B cell (primary cell): ENCODE measurements around the gene HCN2. TPM values are rescaled to one million over a fixed set of nuclear protein-coding genes. Genes with fewer than 3 reads are reported as not detected.
A peak's percentile ranks its signal among the peaks of the same experiment; 100 is the strongest.

Experiments
- ATAC-seq: fragments of 200-7000 bp; cut with Tn5 transposase; one replicate; pipeline ENCODE4 v1.10.0; 2021; ENCODE audit warnings: low read depth, mild to moderate bottlenecking, moderate number of reproducible peaks, moderate library complexity
- CTCF ChIA-PET: fragments of 350-600 bp; sonication (Branson Sonifier 250); formaldehyde crosslinking; loops from one replicate; lab custom pipeline; 2021; ENCODE audit warnings: antibody characterized with exemption, inconsistent platforms; lab: Charles Lee
- POLR2A ChIA-PET: fragments of 350-600 bp; sonication (Branson Sonifier 250); formaldehyde crosslinking; loops from one replicate; lab custom pipeline; 2021; ENCODE audit warnings: antibody characterized with exemption; lab: Charles Lee
- DNase-seq: peaks from one replicate; pipeline ENCODE4 v3.0.0; 2013
- H2AFZ ChIP-seq: 2 replicates; pipeline ENCODE4 v1.6.1; 2012; ENCODE audit warnings: mild to moderate bottlenecking, low read depth, low read length; ENCODE audit not compliant: insufficient read depth, poor library complexity, severe bottlenecking
- H3K27ac ChIP-seq, 2 donors: 1 replicate in 1 of 2; 2 replicates in 1 of 2; pipeline ENCODE4 v1.5.1; 2012 to 2013; ENCODE audit warnings: low read length in 2 of 2, mild to moderate bottlenecking in 2 of 2, moderate library complexity in 1 of 2
- H3K27me3 ChIP-seq, 4 experiments: fragments of 200-600 bp in 1 of 4; sonication (generic) in 1 of 4; replicated peaks in 1 of 4; 1 replicate in 2 of 4; 2 replicates in 2 of 4; pipeline versions ENCODE4 v1.6.1 to v1.7.0; 2013 to 2016; ENCODE audit warnings: low read length in 3 of 4, mild to moderate bottlenecking in 2 of 4, mixed read lengths in 1 of 4, moderate library complexity in 1 of 4; ENCODE audit not compliant: insufficient read depth in 4 of 4, control insufficient read depth in 3 of 4; ENCODE audit errors: control extremely low read depth in 1 of 4
- H3K36me3 ChIP-seq, 2 experiments: replicated peaks in 1 of 2; 1 replicate in 1 of 2; 2 replicates in 1 of 2; pipeline versions ENCODE4 v1.6.1 to v1.7.1; 2013; ENCODE audit warnings: low read length in 1 of 2; ENCODE audit not compliant: insufficient read depth in 2 of 2, control insufficient read depth in 1 of 2; ENCODE audit errors: control extremely low read depth in 1 of 2, extremely low read depth in 1 of 2
- H3K4me1 ChIP-seq, 2 donors: fragments of 200-600 bp in 1 of 2; sonication (generic) in 1 of 2; 1 replicate in 1 of 2; 2 replicates in 1 of 2; pipeline versions ENCODE4 v1.5.1 to v1.6.1; 2013 to 2017; ENCODE audit warnings: low read length in 2 of 2; ENCODE audit not compliant: control insufficient read depth in 2 of 2, insufficient read depth in 2 of 2
- H3K4me2 ChIP-seq: replicated peaks from 2 replicates; pipeline ENCODE3; 2012; ENCODE audit warnings: mild to moderate bottlenecking, low read depth, low read length; ENCODE audit not compliant: poor library complexity, severe bottlenecking
- H3K4me3 ChIP-seq, 5 experiments: fragments of 200-600 bp in 1 of 5; sonication (generic) in 1 of 5; 1 replicate in 3 of 5; 2 replicates in 2 of 5; pipeline versions ENCODE4 v1.5.1 to v1.7.0; 2011 to 2016; ENCODE audit warnings: low read length in 4 of 5, mild to moderate bottlenecking in 4 of 5, low read depth in 2 of 5, control low read depth in 1 of 5, moderate library complexity in 1 of 5; ENCODE audit not compliant: insufficient read depth in 1 of 5; ENCODE audit errors: control extremely low read depth in 1 of 5, extremely low read depth in 1 of 5
- H3K79me2 ChIP-seq: fragments of 200-600 bp; sonication (generic); one replicate; pipeline ENCODE4 v1.6.0; 2016; ENCODE audit warnings: low read length; ENCODE audit not compliant: control insufficient read depth, insufficient read depth
- H3K9ac ChIP-seq: fragments of 200-600 bp; sonication (generic); 2 replicates; pipeline ENCODE4 v1.6.1; 2017; ENCODE audit warnings: mild to moderate bottlenecking, low read length, moderate library complexity
- H3K9me3 ChIP-seq, 3 donors: one replicate each; pipeline versions ENCODE4 v1.6.1 to v1.7.1; 2013; ENCODE audit warnings: low read length in 2 of 3; ENCODE audit not compliant: control insufficient read depth in 2 of 3, insufficient read depth in 1 of 3; ENCODE audit errors: control extremely low read depth in 1 of 3
- H4K20me1 ChIP-seq: 2 replicates; pipeline ENCODE4 v1.6.0; 2012; ENCODE audit warnings: mild to moderate bottlenecking, low read length; ENCODE audit not compliant: insufficient read depth, control insufficient read depth, poor library complexity, severe bottlenecking
- H3K27ac Mint-ChIP-seq: one replicate; pipeline ENCODE4 v1.8.0; 2021; ENCODE audit warnings: mixed read lengths
- H3K27me3 Mint-ChIP-seq: one replicate; pipeline ENCODE4 v1.8.0; 2021; ENCODE audit warnings: mixed read lengths
- H3K4me1 Mint-ChIP-seq: one replicate; pipeline ENCODE4 v1.8.0; 2021; ENCODE audit warnings: mixed read lengths
- H3K4me3 Mint-ChIP-seq: one replicate; pipeline ENCODE4 v1.8.0; 2021; ENCODE audit warnings: mixed read lengths
- H3K9me3 Mint-ChIP-seq: one replicate; pipeline ENCODE4 v1.8.0; 2022; ENCODE audit warnings: mixed read lengths; ENCODE audit not compliant: insufficient read depth
- CTCF ChIP-seq: fragments of 200-600 bp; IDR thresholded peaks from one replicate; pipeline ENCODE4 v1.8.0; 2022; ENCODE audit warnings: antibody characterized with exemption, mild to moderate bottlenecking
- EZH2 ChIP-seq: IDR thresholded peaks from 2 replicates; pipeline ENCODE4 v1.6.1; 2012; ENCODE audit warnings: borderline replicate concordance, low read depth, mild to moderate bottlenecking, moderate library complexity, low read length; ENCODE audit not compliant: insufficient read depth, poor library complexity, severe bottlenecking
- WGBS: methylation state at CpG from one replicate; pipeline ENCODE4 v1.1.5; 2013; ENCODE audit warnings: missing lambda C conversion rate; ENCODE audit not compliant: insufficient coverage; 5-methylcytosine and 5-hydroxymethylcytosine counted together
- intact Hi-C: fragments of 100-400 bp; cut with micrococcal nuclease; formaldehyde crosslinking; loops from one replicate; pipeline ENCODE4 v1.10.0; 2022
- polyA plus RNA-seq: library from polyadenylated mRNA; depleted of rRNA; stranded (reverse); fragments of >200 nt; gene quantifications from 2 replicates; pipeline ENCODE4 v1.2.3, GENCODE V29; 2012
- total RNA-seq, 2 donors: library from RNA; stranded (reverse); fragments of 120-200 nt in 1 of 2; gene quantifications; 1 replicate in 1 of 2; 2 replicates in 1 of 2; pipeline versions ENCODE4 v1.2.3 to v1.2.4, GENCODE V29; 2013 to 2022

The HCN2 gene
- total and polyA plus RNA-seq, 2 donors (not counting 1 experiment from before 2014, with no cell fraction given): 0.27 to 0.57 TPM

DNA sequence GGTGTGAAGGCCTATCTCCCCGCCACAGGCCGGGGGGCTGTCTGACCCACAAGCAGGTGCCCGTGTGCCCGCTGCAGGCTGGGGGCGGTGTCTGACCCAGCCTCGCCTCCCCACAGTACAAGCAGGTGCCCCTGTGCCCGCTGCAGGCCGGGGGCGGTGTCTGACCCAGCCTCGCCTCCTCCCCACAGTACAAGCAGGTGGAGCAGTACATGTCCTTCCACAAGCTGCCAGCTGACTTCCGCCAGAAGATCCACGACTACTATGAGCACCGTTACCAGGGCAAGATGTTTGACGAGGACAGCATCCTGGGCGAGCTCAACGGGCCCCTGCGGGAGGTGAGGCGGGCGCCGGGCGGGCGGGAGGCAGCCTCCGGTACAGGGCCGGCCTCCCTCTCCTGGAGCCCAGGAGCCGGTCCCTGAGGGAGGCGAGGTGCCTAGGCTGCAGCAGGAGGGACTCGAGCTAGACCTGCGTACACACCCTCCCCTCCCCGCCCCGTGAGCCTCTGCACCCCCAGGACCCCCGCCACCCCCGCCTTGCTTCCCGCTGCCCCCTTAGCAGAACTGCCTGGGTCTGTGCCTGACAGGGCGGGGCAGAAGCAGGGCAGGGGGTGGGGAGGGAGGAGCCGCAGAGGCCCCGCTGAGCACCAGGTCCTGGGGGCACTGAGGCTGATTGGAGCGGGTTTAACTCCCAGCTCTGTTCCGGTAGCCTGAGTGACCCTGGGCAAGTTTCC, 20.6 kb downstream of the HCN2 start:
- DNase-seq: peak; percentile 52

More for the DNA sequence above, 20.6 kb downstream of the HCN2 start:
- Histone ChIP-seq H3K27me3 (peaks cover 0 to 5% (median 2%) of the 10 kb centered on the region in 4 experiments), H4K20me1 (no peaks in the 10 kb centered on the region), H3K4me2 (peak overlapping the region; percentile 81), H3K4me3 (peak overlapping the region in 4 of 5 experiments; percentile 41 to 61 (median 49)), H3K79me2 (no peaks in the 10 kb centered on the region), H2AFZ (peak overlapping the region; percentile 79), H3K9ac (peak overlapping the region; percentile 58), H3K9me3 (peaks cover 0 to 2% (median 0%) of the 10 kb centered on the region in 3 donors), H3K27ac (peak overlapping the region; percentile 19 to 44), H3K4me1 (peaks cover 11 to 30% of the 10 kb centered on the region in 2 donors), H3K36me3 (no peaks in the 10 kb centered on the region)
- Mint-ChIP-seq H3K27me3 (peaks cover 4% of the 10 kb centered on the region), H3K9me3 (no peaks in the 10 kb centered on the region), H3K27ac (peak overlapping the region; percentile 78), H3K4me3 (peak overlapping the region; percentile 84), H3K4me1 (peaks cover 12% of the 10 kb centered on the region)
- ChIA-PET POLR2A (interaction anchor here (0.9 kb wide), 1 partner anchor 23 kb away, joined by 3 read pairs; the partner anchor contains the start of gene POLRMT), CTCF (interaction anchor here (0.8 kb wide), 1 partner anchor 26 kb away, joined by 4 read pairs; no protein-coding TSS in a partner anchor)
- peak; percentile 53 for ATAC-seq
- intact Hi-C loops: no loop called here
- WGBS: 26% methylated on average over 31 of the region's 38 CpGs
- TF ChIP-seq CTCF (no peak), EZH2 (no peak)
